Peyer's patch (tissue), 4 donors: ENCODE measurements around the gene TMEM81. TPM values are rescaled to one million over a fixed set of nuclear protein-coding genes. Genes with fewer than 3 reads are reported as not detected.

ENCODE experiments used
- DNase-seq, 3 donors: peaks; one replicate each; pipeline ENCODE4 v3.0.0-alpha.2; 2017 to 2019
- H3K27ac ChIP-seq, 4 donors: fragments of 200-600 bp; sonication (generic); one replicate each; pipeline ENCODE4 v1.5.1; 2016 to 2019
- H3K27me3 ChIP-seq, 2 donors: fragments of 200-600 bp; sonication (generic); one replicate each; pipeline ENCODE4 v1.5.1; 2019
- H3K36me3 ChIP-seq, 3 donors: fragments of 200-600 bp; sonication (generic); one replicate each; pipeline ENCODE4 v1.5.1; 2016 to 2019
- H3K4me1 ChIP-seq, 4 donors: fragments of 200-600 bp; sonication (generic); one replicate each; pipeline ENCODE4 v1.5.1; 2016 to 2019
- H3K4me3 ChIP-seq, 4 donors: fragments of 200-600 bp; sonication (generic); 1 replicate in 3 of 4; 2 replicates in 1 of 4; pipeline ENCODE4 v1.5.1; 2016 to 2019; ENCODE audit warnings: mild to moderate bottlenecking in 1 of 4
- H3K9me3 ChIP-seq, 4 donors: fragments of 200-600 bp; sonication (generic); one replicate each; pipeline ENCODE4 v1.5.1; 2016 to 2019; ENCODE audit warnings: mild to moderate bottlenecking in 1 of 4
- POLR2A ChIP-seq, 2 donors: fragments of 450-650 bp; IDR thresholded peaks; one replicate each; pipeline ENCODE4 v1.5.1; 2017; ENCODE audit warnings: antibody characterized with exemption in 2 of 2, mild to moderate bottlenecking in 2 of 2, moderate library complexity in 2 of 2
- total RNA-seq, 4 donors: library from RNA; depleted of rRNA; stranded (reverse); fragments of >200 nt; gene quantifications; one replicate each; pipeline ENCODE4 v1.1.0, GENCODE V29; 2016
- TF ChIP-seq, protein P1 (sequence below), 6 experiments: fragments of 450-650 bp in 4 of 6; fragments of 200-600 bp in 2 of 6; sonication (generic) in 1 of 6; IDR thresholded peaks; one replicate each; pipeline ENCODE4 v1.5.1; 2017 to 2019; ENCODE audit warnings: antibody characterized with exemption in 6 of 6, mild to moderate bottlenecking in 3 of 6, moderate library complexity in 1 of 6

The TMEM81 gene
- total RNA-seq, 4 donors from 2014 or later = 0.88 to 3.3 (median 2.6) TPM

DNA sequence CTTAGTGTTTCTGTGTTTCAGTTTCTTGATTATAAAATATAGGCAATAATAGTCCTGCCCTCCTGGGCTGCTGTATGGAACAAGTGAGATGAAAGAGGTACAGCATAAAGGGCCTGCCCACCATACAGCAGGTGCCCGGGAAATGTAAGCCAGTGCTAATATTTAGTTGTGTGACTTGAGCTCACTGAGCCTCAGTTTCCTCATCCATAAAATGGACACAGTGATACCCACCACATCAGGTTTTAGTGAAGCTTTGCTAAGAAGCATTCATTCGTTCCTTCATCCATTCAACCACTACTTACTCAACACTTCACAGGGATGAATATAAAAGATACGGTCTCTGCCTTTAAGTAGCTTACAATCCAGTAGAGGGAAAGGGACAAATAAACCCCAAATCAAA lies 21.4 kb downstream of the TMEM81 start:
- DNase-seq = no peak
- H3K4me1 ChIP-seq = peaks cover 0 to 4% (median 0%) of the 10 kb centered on the region in 4 donors
- no peaks in the 10 kb centered on the region for H3K36me3 ChIP-seq
- H3K4me3 ChIP-seq = no peak overlapping the region
- TF ChIP-seq, protein P1, sequence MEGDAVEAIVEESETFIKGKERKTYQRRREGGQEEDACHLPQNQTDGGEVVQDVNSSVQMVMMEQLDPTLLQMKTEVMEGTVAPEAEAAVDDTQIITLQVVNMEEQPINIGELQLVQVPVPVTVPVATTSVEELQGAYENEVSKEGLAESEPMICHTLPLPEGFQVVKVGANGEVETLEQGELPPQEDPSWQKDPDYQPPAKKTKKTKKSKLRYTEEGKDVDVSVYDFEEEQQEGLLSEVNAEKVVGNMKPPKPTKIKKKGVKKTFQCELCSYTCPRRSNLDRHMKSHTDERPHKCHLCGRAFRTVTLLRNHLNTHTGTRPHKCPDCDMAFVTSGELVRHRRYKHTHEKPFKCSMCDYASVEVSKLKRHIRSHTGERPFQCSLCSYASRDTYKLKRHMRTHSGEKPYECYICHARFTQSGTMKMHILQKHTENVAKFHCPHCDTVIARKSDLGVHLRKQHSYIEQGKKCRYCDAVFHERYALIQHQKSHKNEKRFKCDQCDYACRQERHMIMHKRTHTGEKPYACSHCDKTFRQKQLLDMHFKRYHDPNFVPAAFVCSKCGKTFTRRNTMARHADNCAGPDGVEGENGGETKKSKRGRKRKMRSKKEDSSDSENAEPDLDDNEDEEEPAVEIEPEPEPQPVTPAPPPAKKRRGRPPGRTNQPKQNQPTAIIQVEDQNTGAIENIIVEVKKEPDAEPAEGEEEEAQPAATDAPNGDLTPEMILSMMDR (IDR thresholded peaks at IDR 0.05) = no peak
- TF ChIP-seq POLR2A (IDR thresholded peaks at IDR 0.05) = no peak
- H3K27ac ChIP-seq = no peak overlapping the region
- no peaks in the 10 kb centered on the region for H3K9me3 ChIP-seq
- no peaks in the 10 kb centered on the region for H3K27me3 ChIP-seq

DNA sequence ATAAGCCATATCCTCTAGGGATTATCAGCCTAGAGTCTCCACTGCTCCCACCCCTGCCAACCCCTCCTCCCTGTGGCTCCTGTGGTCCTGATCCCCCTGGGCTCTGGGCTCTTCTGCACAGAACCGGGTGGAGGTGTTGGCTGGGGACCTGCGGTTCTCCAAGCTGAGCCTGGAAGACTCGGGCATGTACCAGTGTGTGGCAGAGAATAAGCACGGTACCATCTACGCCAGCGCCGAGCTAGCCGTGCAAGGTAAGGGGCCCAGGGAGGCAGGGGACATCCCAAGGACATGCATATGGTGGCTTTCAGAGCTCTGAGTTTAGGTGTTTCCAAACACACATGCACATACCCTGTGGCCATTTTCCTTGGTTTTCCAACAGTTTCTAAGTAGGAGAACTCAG lies 21.9 kb downstream of the TMEM81 start:
- DNase-seq = no peak

DNA sequence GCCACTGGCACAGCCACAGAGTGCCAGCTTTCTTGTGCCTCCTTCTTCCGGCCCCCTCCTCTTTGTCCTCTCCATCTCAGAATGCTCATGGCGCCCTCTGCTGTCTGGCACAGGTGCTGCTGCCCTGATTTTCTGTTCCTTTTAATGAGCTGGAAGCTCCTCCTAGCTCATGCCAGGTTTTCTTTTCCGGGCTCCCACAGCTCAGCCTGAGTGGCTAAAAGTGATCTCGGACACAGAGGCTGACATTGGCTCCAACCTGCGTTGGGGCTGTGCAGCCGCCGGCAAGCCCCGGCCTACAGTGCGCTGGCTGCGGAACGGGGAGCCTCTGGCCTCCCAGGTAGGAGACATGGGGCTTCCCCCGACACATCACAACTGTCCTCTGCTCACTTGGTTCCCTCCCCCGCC lies 22.6 kb downstream of the TMEM81 start:
- Histone ChIP-seq H3K27ac (no peak overlapping the region), H3K27me3 (no peaks in the 10 kb centered on the region), H3K36me3 (no peaks in the 10 kb centered on the region), H3K4me3 (no peak overlapping the region), H3K9me3 (no peaks in the 10 kb centered on the region), H3K4me1 (peaks cover 0 to 4% (median 0%) of the 10 kb centered on the region in 4 donors)
- DNase-seq = peak; percentile 61 to 84 (median 75)
- TF ChIP-seq, protein P1 (IDR thresholded peaks at IDR 0.05) = peak; percentile 40 to 72 (median 66)
- no peak for TF ChIP-seq POLR2A (IDR thresholded peaks at IDR 0.05)

More for the DNA sequence above, 21.9 kb downstream of the TMEM81 start:
- TF ChIP-seq, protein P1 (IDR thresholded peaks at IDR 0.05) = no peak
- TF ChIP-seq POLR2A (IDR thresholded peaks at IDR 0.05) = no peak
- Histone ChIP-seq H3K36me3 (no peaks in the 10 kb centered on the region), H3K4me3 (no peak overlapping the region), H3K27ac (no peak overlapping the region), H3K9me3 (no peaks in the 10 kb centered on the region), H3K4me1 (peaks cover 0 to 4% (median 0%) of the 10 kb centered on the region in 4 donors), H3K27me3 (no peaks in the 10 kb centered on the region)

DNA sequence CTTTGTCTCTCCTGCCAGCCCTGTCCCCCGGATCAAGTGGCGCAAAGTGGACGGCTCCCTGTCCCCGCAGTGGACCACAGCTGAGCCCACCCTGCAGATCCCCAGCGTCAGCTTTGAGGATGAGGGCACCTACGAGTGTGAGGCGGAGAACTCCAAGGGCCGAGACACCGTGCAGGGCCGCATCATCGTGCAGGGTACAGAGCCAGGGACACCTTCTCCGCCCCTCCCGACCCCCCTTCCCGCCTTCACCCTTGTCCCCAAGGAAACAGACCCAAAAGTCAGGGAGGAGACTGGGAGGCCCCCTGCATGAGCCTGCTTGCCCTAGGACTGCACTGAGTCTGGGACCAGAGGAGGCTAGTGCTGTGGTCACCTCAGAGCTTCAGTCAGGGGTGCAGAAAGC lies 23.0 kb downstream of the TMEM81 start:
- Histone ChIP-seq H3K4me3 (no peak overlapping the region), H3K4me1 (peaks cover 0 to 4% (median 0%) of the 10 kb centered on the region in 4 donors), H3K36me3 (no peaks in the 10 kb centered on the region), H3K27ac (no peak overlapping the region), H3K9me3 (no peaks in the 10 kb centered on the region), H3K27me3 (no peaks in the 10 kb centered on the region)
- DNase-seq = peak in 1 of 3 donors; percentile 41
- TF ChIP-seq, protein P1 (IDR thresholded peaks at IDR 0.05) = no peak
- no peak for TF ChIP-seq POLR2A (IDR thresholded peaks at IDR 0.05)

DNA sequence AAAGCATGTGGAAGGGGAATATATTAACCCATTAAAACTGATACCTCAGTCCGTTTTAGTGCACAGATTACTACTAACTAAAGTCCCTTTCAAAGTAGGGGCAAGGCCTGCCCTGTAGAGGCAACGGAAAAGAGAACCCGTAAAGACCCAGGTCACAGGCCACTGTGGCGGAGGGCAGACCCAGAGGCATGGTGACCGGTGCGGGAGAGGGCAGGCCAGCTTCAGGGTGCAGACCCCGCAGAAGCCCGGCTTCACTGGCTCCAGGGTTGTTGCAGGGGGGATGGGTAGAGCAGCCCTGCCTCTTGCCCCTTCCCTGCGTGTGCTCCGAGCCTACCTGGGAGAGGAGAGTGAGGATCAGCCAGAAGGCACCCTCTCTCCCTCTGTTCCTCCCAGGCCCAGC lies 23.5 kb downstream of the TMEM81 start:
- H3K27me3 ChIP-seq = no peaks in the 10 kb centered on the region
- TF ChIP-seq, protein P1 (IDR thresholded peaks at IDR 0.05) = no peak
- no peak for TF ChIP-seq POLR2A (IDR thresholded peaks at IDR 0.05)
- H3K36me3 ChIP-seq = no peaks in the 10 kb centered on the region
- no peak for DNase-seq
- no peak overlapping the region for H3K27ac ChIP-seq
- no peak overlapping the region for H3K4me3 ChIP-seq
- H3K4me1 ChIP-seq = peaks cover 0 to 4% (median 0%) of the 10 kb centered on the region in 4 donors
- no peaks in the 10 kb centered on the region for H3K9me3 ChIP-seq

DNA sequence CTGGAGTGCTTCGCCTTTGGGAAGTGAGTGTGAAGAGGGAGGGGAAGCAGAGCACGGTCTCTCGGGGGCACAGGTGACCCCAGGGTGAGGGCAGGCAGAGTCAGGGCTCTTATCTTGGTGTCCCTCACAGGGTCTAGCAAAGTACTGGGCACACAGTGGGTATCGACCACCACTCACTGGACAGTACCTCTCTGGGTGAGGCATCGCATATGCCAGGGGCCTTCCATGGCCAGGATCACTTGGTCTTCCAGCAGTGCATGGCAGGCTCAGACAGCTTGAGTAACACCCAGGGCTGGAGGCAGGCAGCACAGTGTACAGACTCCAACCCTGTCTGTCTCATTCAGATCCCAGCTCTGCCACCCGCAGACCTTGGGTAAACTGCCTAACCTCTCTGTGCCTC lies 24.6 kb downstream of the TMEM81 start:
- Histone ChIP-seq H3K9me3 (no peaks in the 10 kb centered on the region), H3K4me3 (no peak overlapping the region), H3K27me3 (no peaks in the 10 kb centered on the region), H3K4me1 (peaks cover 0 to 4% (median 0%) of the 10 kb centered on the region in 4 donors), H3K27ac (no peak overlapping the region), H3K36me3 (no peaks in the 10 kb centered on the region)
- DNase-seq = no peak
- TF ChIP-seq POLR2A (IDR thresholded peaks at IDR 0.05) = no peak
- TF ChIP-seq, protein P1 (IDR thresholded peaks at IDR 0.05) = no peak
